ENCODE results near the gene BSDC1.
A peak's percentile ranks its signal among the peaks of the same experiment; 100 is the strongest.
"Not testable (repeated sequence)": the region's sequence is repeated elsewhere in the genome, so short reads cannot be mapped to it uniquely, and the experiment has no call there.

BSDC1 gene

GRCh38 chr1:32394141-32394889 lies at the start of gene BSDC1:
Gene BSDC1, minus strand, starts transcription at chr1:32394441. Its CDS starts 27 bp downstream, at chr1:32394414.
- DNase-seq (ENCODE audit: low read depth), result peak; percentile 95

- not testable (repeated sequence) for DNase-seq (ENCODE audit: low read depth)
Observed at GRCh38 chr1:32441467-32441866, 47.2 kb upstream of the BSDC1 start.

- not testable (repeated sequence) for DNase-seq (ENCODE audit: low read depth)
Observed at GRCh38 chr1:32438777-32439176, 44.5 kb upstream of the BSDC1 start.

GRCh38 chr1:32438136-32438535 lies 43.9 kb upstream of the BSDC1 start:
- no peak for DNase-seq (ENCODE audit: low read depth)

GRCh38 chr1:32431736-32432400 lies 37.6 kb upstream of the BSDC1 start:
- DNase-seq (ENCODE audit: low read depth), result no peak

GRCh38 chr1:32427264-32427963 lies 33.2 kb upstream of the BSDC1 start:
- no peak for DNase-seq (ENCODE audit: low read depth)

GRCh38 chr1:32426489-32427255 lies 32.4 kb upstream of the BSDC1 start:
- no peak for DNase-seq (ENCODE audit: low read depth)

GRCh38 chr1:32421775-32422174 lies 27.5 kb upstream of the BSDC1 start:
- no peak for DNase-seq (ENCODE audit: low read depth)

GRCh38 chr1:32414186-32414886 lies 20.1 kb upstream of the BSDC1 start:
- DNase-seq (ENCODE audit: low read depth), result no peak

- DNase-seq (ENCODE audit: low read depth), result peak; percentile 47
Observed at GRCh38 chr1:32413507-32414185, 19.4 kb upstream of the BSDC1 start.

GRCh38 chr1:32411261-32411660 lies 17.0 kb upstream of the BSDC1 start:
- DNase-seq (ENCODE audit: low read depth), result no peak

GRCh38 chr1:32406629-32407111 lies 12.4 kb upstream of the BSDC1 start:
- DNase-seq (ENCODE audit: low read depth), result no peak

GRCh38 chr1:32405672-32406467 lies 11.6 kb upstream of the BSDC1 start:
- no peak for DNase-seq (ENCODE audit: low read depth)

GRCh38 chr1:32404946-32405345 lies 10.7 kb upstream of the BSDC1 start:
- DNase-seq (ENCODE audit: low read depth), result no peak

- peak; percentile 31 for DNase-seq (ENCODE audit: low read depth)
Observed at GRCh38 chr1:32400876-32401631, 6.8 kb upstream of the BSDC1 start.

GRCh38 chr1:32399843-32400242 lies 5.6 kb upstream of the BSDC1 start:
- DNase-seq (ENCODE audit: low read depth), result no peak

GRCh38 chr1:32398401-32398800 lies 4.2 kb upstream of the BSDC1 start:
- no peak for DNase-seq (ENCODE audit: low read depth)

GRCh38 chr1:32396524-32396923 lies 2.3 kb upstream of the BSDC1 start:
- not testable (repeated sequence) for DNase-seq (ENCODE audit: low read depth)

- no peak for DNase-seq (ENCODE audit: low read depth)
Observed at GRCh38 chr1:32394890-32395432, 720 bp upstream of the BSDC1 start.

Measured in activated T-helper 1 cell treated with Interleukin-2 at 50 U/mL for 16 hours (primary cell).